ENCODE data around the gene VPS45. TPM values are rescaled to one million over a fixed set of nuclear protein-coding genes. Genes with fewer than 3 reads are reported as not detected.
A peak's percentile ranks its signal among the peaks of the same experiment; 100 is the strongest.

The VPS45 gene
- total and polyA plus RNA-seq, 2 of the 13 experiments (the other 11 are each of a cell fraction or from before 2014, with no cell fraction given), result 15.2 to 25.2 TPM

DNA sequence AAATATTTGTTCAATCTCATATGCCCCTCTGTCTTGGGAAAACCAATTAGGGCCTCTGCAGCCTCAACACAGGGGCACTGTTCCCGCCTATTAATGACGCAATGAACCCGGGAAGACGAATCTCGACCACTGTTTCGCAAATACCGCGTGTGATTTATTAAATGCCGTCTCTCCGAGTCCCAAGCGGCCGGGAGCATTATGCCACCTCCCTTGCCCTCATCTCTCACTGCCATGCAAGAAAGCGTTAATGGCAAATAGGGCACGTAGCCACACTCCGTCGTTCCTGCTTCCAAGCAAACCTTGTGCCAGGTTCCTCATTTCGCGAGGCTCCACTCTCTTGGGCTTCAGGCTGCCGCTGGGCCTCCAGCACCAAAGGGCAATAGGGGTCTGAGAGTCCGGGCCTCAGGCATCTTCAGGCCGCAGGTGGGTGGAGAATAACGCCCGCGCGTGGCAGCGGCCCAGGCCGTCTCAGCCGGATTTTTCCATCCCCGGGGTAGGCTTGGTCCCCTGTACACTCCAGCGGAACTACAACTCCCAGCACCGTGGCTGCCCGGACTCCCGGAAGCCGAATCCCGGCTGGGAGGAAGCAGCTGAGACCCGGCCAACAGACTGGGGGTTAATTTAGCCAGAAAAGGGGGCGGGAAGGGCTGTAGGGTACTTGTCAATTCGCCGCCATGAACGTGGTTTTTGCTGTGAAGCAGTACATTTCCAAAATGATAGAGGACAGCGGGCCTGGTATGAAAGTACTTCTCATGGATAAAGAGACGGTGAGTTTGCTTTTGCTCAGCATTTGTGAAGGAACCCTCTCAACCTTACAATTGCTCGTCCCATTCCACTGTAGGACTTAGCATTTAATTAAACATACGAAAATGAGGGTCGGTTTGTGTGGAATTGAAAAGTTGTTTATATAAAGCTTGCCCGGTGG is at the start of gene VPS45 (continued):
- TF ChIP-seq, protein P1, sequence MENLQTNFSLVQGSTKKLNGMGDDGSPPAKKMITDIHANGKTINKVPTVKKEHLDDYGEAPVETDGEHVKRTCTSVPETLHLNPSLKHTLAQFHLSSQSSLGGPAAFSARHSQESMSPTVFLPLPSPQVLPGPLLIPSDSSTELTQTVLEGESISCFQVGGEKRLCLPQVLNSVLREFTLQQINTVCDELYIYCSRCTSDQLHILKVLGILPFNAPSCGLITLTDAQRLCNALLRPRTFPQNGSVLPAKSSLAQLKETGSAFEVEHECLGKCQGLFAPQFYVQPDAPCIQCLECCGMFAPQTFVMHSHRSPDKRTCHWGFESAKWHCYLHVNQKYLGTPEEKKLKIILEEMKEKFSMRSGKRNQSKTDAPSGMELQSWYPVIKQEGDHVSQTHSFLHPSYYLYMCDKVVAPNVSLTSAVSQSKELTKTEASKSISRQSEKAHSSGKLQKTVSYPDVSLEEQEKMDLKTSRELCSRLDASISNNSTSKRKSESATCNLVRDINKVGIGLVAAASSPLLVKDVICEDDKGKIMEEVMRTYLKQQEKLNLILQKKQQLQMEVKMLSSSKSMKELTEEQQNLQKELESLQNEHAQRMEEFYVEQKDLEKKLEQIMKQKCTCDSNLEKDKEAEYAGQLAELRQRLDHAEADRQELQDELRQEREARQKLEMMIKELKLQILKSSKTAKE (CRISPR knock-in tag; IDR thresholded peaks at IDR 0.05; ENCODE audit: borderline replicate concordance), result no peak
- TF ChIP-seq, protein P2, sequence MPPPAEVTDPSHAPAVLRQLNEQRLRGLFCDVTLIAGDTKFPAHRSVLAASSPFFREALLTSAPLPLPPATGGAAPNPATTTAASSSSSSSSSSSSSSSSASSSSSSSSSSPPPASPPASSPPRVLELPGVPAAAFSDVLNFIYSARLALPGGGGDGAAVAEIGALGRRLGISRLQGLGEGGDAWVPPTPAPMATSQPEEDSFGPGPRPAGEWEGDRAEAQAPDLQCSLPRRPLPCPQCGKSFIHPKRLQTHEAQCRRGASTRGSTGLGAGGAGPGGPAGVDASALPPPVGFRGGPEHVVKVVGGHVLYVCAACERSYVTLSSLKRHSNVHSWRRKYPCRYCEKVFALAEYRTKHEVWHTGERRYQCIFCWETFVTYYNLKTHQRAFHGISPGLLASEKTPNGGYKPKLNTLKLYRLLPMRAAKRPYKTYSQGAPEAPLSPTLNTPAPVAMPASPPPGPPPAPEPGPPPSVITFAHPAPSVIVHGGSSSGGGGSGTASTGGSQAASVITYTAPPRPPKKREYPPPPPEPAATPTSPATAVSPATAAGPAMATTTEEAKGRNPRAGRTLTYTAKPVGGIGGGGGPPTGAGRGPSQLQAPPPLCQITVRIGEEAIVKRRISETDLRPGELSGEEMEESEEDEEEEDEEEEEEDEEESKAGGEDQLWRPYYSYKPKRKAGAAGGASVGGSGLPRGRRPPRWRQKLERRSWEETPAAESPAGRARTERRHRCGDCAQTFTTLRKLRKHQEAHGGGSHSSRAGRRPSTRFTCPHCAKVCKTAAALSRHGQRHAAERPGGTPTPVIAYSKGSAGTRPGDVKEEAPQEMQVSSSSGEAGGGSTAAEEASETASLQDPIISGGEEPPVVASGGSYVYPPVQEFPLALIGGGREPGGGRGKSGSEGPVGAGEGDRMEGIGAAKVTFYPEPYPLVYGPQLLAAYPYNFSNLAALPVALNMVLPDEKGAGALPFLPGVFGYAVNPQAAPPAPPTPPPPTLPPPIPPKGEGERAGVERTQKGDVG (CRISPR knock-in tag; IDR thresholded peaks at IDR 0.05; ENCODE audit: borderline replicate concordance), result 0 out of 2 replicates have a peak, but pooled peaks have one; percentile 81
- TF ChIP-seq EHMT2 (IDR thresholded peaks at IDR 0.05; ENCODE audit: borderline replicate concordance, low read depth, low read length), result no peak
- TF ChIP-seq, protein P3, sequence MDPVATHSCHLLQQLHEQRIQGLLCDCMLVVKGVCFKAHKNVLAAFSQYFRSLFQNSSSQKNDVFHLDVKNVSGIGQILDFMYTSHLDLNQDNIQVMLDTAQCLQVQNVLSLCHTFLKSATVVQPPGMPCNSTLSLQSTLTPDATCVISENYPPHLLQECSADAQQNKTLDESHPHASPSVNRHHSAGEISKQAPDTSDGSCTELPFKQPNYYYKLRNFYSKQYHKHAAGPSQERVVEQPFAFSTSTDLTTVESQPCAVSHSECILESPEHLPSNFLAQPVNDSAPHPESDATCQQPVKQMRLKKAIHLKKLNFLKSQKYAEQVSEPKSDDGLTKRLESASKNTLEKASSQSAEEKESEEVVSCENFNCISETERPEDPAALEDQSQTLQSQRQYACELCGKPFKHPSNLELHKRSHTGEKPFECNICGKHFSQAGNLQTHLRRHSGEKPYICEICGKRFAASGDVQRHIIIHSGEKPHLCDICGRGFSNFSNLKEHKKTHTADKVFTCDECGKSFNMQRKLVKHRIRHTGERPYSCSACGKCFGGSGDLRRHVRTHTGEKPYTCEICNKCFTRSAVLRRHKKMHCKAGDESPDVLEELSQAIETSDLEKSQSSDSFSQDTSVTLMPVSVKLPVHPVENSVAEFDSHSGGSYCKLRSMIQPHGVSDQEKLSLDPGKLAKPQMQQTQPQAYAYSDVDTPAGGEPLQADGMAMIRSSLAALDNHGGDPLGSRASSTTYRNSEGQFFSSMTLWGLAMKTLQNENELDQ (CRISPR knock-in tag; IDR thresholded peaks at IDR 0.05; ENCODE audit: borderline replicate concordance), result no peak
- TF ChIP-seq REXO4 (CRISPR knock-in tag; IDR thresholded peaks at IDR 0.05; ENCODE audit: borderline replicate concordance), result no peak
- peak; percentile 86 for TF ChIP-seq ZNF563 (CRISPR knock-in tag; IDR thresholded peaks at IDR 0.05)
- TF ChIP-seq, protein P4, sequence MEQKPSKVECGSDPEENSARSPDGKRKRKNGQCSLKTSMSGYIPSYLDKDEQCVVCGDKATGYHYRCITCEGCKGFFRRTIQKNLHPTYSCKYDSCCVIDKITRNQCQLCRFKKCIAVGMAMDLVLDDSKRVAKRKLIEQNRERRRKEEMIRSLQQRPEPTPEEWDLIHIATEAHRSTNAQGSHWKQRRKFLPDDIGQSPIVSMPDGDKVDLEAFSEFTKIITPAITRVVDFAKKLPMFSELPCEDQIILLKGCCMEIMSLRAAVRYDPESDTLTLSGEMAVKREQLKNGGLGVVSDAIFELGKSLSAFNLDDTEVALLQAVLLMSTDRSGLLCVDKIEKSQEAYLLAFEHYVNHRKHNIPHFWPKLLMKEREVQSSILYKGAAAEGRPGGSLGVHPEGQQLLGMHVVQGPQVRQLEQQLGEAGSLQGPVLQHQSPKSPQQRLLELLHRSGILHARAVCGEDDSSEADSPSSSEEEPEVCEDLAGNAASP (CRISPR knock-in tag; IDR thresholded peaks at IDR 0.05; ENCODE audit: borderline replicate concordance), result no peak
- no peak for TF ChIP-seq FOXA1 (IDR thresholded peaks at IDR 0.05)
- peak; percentile 35; the same call in 1 of the 2 replicates for TF ChIP-seq FOXA1 (CRISPR knock-in tag; IDR thresholded peaks at IDR 0.05)
- TF ChIP-seq ZNF577 (CRISPR knock-in tag; IDR thresholded peaks at IDR 0.05; ENCODE audit: borderline replicate concordance, low read depth), result no peak
- no peak; the same call in 1 of the 2 replicates for TF ChIP-seq CBFB (CRISPR knock-in tag; IDR thresholded peaks at IDR 0.05)
- TF ChIP-seq, protein P5, sequence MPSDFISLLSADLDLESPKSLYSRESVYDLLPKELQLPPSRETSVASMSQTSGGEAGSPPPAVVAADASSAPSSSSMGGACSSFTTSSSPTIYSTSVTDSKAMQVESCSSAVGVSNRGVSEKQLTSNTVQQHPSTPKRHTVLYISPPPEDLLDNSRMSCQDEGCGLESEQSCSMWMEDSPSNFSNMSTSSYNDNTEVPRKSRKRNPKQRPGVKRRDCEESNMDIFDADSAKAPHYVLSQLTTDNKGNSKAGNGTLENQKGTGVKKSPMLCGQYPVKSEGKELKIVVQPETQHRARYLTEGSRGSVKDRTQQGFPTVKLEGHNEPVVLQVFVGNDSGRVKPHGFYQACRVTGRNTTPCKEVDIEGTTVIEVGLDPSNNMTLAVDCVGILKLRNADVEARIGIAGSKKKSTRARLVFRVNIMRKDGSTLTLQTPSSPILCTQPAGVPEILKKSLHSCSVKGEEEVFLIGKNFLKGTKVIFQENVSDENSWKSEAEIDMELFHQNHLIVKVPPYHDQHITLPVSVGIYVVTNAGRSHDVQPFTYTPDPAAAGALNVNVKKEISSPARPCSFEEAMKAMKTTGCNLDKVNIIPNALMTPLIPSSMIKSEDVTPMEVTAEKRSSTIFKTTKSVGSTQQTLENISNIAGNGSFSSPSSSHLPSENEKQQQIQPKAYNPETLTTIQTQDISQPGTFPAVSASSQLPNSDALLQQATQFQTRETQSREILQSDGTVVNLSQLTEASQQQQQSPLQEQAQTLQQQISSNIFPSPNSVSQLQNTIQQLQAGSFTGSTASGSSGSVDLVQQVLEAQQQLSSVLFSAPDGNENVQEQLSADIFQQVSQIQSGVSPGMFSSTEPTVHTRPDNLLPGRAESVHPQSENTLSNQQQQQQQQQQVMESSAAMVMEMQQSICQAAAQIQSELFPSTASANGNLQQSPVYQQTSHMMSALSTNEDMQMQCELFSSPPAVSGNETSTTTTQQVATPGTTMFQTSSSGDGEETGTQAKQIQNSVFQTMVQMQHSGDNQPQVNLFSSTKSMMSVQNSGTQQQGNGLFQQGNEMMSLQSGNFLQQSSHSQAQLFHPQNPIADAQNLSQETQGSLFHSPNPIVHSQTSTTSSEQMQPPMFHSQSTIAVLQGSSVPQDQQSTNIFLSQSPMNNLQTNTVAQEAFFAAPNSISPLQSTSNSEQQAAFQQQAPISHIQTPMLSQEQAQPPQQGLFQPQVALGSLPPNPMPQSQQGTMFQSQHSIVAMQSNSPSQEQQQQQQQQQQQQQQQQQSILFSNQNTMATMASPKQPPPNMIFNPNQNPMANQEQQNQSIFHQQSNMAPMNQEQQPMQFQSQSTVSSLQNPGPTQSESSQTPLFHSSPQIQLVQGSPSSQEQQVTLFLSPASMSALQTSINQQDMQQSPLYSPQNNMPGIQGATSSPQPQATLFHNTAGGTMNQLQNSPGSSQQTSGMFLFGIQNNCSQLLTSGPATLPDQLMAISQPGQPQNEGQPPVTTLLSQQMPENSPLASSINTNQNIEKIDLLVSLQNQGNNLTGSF (CRISPR knock-in tag; IDR thresholded peaks at IDR 0.05), result 0 out of 2 replicates have a peak, but pooled peaks have one; percentile 86

All from HepG2 (cell line).